ENCODE results near the gene DEFB128.

DNA sequence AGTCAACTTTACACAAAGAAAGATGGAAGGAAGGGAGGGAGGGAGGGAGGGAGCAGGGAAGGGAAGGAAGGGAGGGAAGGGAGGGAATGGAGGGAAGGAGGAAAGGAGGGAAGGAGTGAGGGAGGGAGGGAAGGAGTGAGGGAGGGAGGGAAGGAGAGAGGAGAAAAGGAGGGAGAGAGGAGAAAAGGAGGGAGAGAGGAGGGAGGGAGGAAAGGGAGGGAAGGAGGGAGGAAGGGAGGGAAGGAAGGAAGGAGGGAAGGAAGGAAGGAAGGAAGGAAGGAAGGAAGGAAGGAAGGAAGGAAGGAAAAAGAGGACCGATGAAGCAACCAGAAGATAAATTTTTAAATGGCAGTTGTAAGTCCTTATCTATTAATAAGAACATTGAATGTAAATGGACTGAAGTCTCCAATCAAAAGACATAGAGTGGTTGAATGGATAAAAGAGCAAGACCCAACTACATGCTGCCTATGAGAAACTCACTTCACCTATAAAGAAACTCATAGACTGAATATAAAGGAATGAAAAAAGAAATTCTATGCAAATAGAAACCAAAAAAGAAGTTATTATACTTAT lies 31.8 kb upstream of the DEFB128 start:
- TF ChIP-seq ZFP30 (CRISPR knock-in tag; IDR thresholded peaks at IDR 0.05), result no peak
- no peak for TF ChIP-seq CSDC2 (CRISPR knock-in tag; IDR thresholded peaks at IDR 0.05)
- TF ChIP-seq, protein P1, sequence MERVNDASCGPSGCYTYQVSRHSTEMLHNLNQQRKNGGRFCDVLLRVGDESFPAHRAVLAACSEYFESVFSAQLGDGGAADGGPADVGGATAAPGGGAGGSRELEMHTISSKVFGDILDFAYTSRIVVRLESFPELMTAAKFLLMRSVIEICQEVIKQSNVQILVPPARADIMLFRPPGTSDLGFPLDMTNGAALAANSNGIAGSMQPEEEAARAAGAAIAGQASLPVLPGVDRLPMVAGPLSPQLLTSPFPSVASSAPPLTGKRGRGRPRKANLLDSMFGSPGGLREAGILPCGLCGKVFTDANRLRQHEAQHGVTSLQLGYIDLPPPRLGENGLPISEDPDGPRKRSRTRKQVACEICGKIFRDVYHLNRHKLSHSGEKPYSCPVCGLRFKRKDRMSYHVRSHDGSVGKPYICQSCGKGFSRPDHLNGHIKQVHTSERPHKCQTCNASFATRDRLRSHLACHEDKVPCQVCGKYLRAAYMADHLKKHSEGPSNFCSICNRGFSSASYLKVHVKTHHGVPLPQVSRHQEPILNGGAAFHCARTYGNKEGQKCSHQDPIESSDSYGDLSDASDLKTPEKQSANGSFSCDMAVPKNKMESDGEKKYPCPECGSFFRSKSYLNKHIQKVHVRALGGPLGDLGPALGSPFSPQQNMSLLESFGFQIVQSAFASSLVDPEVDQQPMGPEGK (CRISPR knock-in tag; IDR thresholded peaks at IDR 0.05; ENCODE audit: borderline replicate concordance), result no peak
- TF ChIP-seq GLIS3 (CRISPR knock-in tag; IDR thresholded peaks at IDR 0.05), result no peak
- TF ChIP-seq ZNF565 (CRISPR knock-in tag; conservative IDR thresholded peaks at IDR 0.05; ENCODE audit: low read depth), result no peak
